HEK293 (cell line): ENCODE data around the gene G6PD.
A peak's percentile ranks its signal among the peaks of the same experiment; 100 is the strongest.

Experiments
- CTCF ChIA-PET: fragments of 350-600 bp; formaldehyde crosslinking; extraction: SDS; loops from one replicate; lab custom pipeline; 2021; ENCODE audit warnings: antibody characterized with exemption; lab: Yijun Ruan, JAX
- POLR2A ChIA-PET: fragments of 300-600 bp; formaldehyde crosslinking; extraction: SDS; loops from one replicate; lab custom pipeline; 2020; ENCODE audit warnings: antibody characterized with exemption, inconsistent platforms; lab: Yijun Ruan, JAX
- H3K27ac ChIP-seq: fragments of 200-500 bp; sonication (Bioruptor generic); 2 replicates; pipeline ENCODE4 v1.5.1; 2014; ENCODE audit warnings: low read depth, low read length, control low read depth, inconsistent platforms; ENCODE audit errors: extremely low read depth
- H3K36me3 ChIP-seq, 2 experiments: fragments of 200-500 bp in 1 of 2; sonication (Bioruptor generic) in 1 of 2; 1 replicate in 1 of 2; 2 replicates in 1 of 2; pipeline ENCODE4 v1.5.1; 2014 to 2017; ENCODE audit warnings: inconsistent platforms in 2 of 2, low read length in 2 of 2; ENCODE audit not compliant: control insufficient read depth in 2 of 2, insufficient read depth in 1 of 2
- H3K4me1 ChIP-seq: fragments of 200-500 bp; sonication (Bioruptor generic); 2 replicates; pipeline ENCODE4 v1.5.1; 2014; ENCODE audit warnings: mild to moderate bottlenecking, low read length, inconsistent platforms; ENCODE audit not compliant: control insufficient read depth, insufficient read depth
- H3K4me3 ChIP-seq: 2 replicates; pipeline ENCODE4 v1.5.1; 2011; ENCODE audit warnings: low read depth, mild to moderate bottlenecking, control low read depth, low read length, moderate library complexity
- H3K9me3 ChIP-seq: fragments of 200-500 bp; sonication (Bioruptor generic); 2 replicates; pipeline ENCODE4 v1.5.1; 2014; ENCODE audit warnings: low read depth, low read length, inconsistent platforms; ENCODE audit not compliant: control insufficient read depth, insufficient read depth
- BCL6B ChIP-seq: fragments of 450-650 bp; formaldehyde crosslinking; IDR thresholded peaks from 2 replicates; pipeline ENCODE4 v1.5.1; 2017; ENCODE audit warnings: missing biosample characterization, missing genetic modification characterization
- HOXA7 ChIP-seq: sonication (generic); formaldehyde crosslinking; IDR thresholded peaks from 2 replicates; pipeline ENCODE4 v1.8.1; 2022; ENCODE audit warnings: missing genetic modification reagents, borderline replicate concordance
- HOXD13 ChIP-seq: sonication (generic); formaldehyde crosslinking; IDR thresholded peaks from 2 replicates; pipeline ENCODE4 v1.8.0; 2022; ENCODE audit warnings: missing genetic modification reagents, borderline replicate concordance
- KLF9 ChIP-seq: fragments of 450-650 bp; formaldehyde crosslinking; IDR thresholded peaks from 2 replicates; pipeline ENCODE4 v1.5.1; 2016; ENCODE audit warnings: missing biosample characterization, missing genetic modification characterization, low read depth
- PATZ1 ChIP-seq: fragments of 450-650 bp; formaldehyde crosslinking; IDR thresholded peaks from 2 replicates; pipeline ENCODE4 v1.5.1; 2016; ENCODE audit warnings: missing biosample characterization, missing genetic modification characterization
- SALL2 ChIP-seq: fragments of 450-650 bp; formaldehyde crosslinking; IDR thresholded peaks from 2 replicates; pipeline ENCODE4 v1.5.0; 2017; ENCODE audit warnings: missing biosample characterization, mild to moderate bottlenecking, missing genetic modification characterization, borderline replicate concordance
- SCRT2 ChIP-seq: fragments of 450-650 bp; formaldehyde crosslinking; IDR thresholded peaks from 2 replicates; pipeline ENCODE4 v1.5.1; 2016; ENCODE audit warnings: missing biosample characterization, missing genetic modification characterization
- SETDB1 ChIP-seq: IDR thresholded peaks from one replicate; pipeline ENCODE4 v1.6.1; 2017; ENCODE audit warnings: mild to moderate bottlenecking, low read length, moderate library complexity, mixed read lengths; ENCODE audit not compliant: insufficient read length
- WT1 ChIP-seq: fragments of 450-650 bp; formaldehyde crosslinking; IDR thresholded peaks from 2 replicates; pipeline ENCODE4 v1.5.1; 2016; ENCODE audit warnings: missing biosample characterization, missing genetic modification characterization
- ZBTB20 ChIP-seq: fragments of 450-650 bp; formaldehyde crosslinking; IDR thresholded peaks from 2 replicates; pipeline ENCODE4 v1.5.1; 2016; ENCODE audit warnings: missing biosample characterization, missing genetic modification characterization
- ZBTB44 ChIP-seq: fragments of 450-650 bp; IDR thresholded peaks from 2 replicates; pipeline ENCODE4 v1.5.1; 2018; ENCODE audit warnings: missing biosample characterization, mild to moderate bottlenecking, missing genetic modification characterization
- ZFP41 ChIP-seq: fragments of 450-650 bp; formaldehyde crosslinking; IDR thresholded peaks from 2 replicates; pipeline ENCODE4 v1.5.1; 2016; ENCODE audit warnings: missing biosample characterization, missing genetic modification characterization, borderline replicate concordance
- ZFP69B ChIP-seq: fragments of 450-650 bp; formaldehyde crosslinking; IDR thresholded peaks from 2 replicates; pipeline ENCODE4 v1.5.1; 2016; ENCODE audit warnings: missing biosample characterization, missing genetic modification characterization
- ZIC2 ChIP-seq: fragments of 450-650 bp; formaldehyde crosslinking; IDR thresholded peaks from 2 replicates; pipeline ENCODE4 v1.5.1; 2016; ENCODE audit warnings: missing biosample characterization, missing genetic modification characterization
- ZNF112 ChIP-seq: fragments of 450-650 bp; formaldehyde crosslinking; IDR thresholded peaks from 2 replicates; pipeline ENCODE4 v1.5.0; 2017; ENCODE audit warnings: missing biosample characterization, missing genetic modification characterization
- ZNF121 ChIP-seq: fragments of 450-650 bp; formaldehyde crosslinking; IDR thresholded peaks from 2 replicates; pipeline ENCODE4 v1.5.1; 2016; ENCODE audit warnings: missing biosample characterization, missing genetic modification characterization
- ZNF140 ChIP-seq: fragments of 450-650 bp; formaldehyde crosslinking; IDR thresholded peaks from 2 replicates; pipeline ENCODE4 v1.5.1; 2016; ENCODE audit warnings: missing biosample characterization, missing genetic modification characterization
- ZNF157 ChIP-seq: fragments of 450-650 bp; formaldehyde crosslinking; IDR thresholded peaks from 2 replicates; pipeline ENCODE4 v1.5.1; 2016; ENCODE audit warnings: missing biosample characterization, missing genetic modification characterization
- ZNF174 ChIP-seq: fragments of 450-650 bp; formaldehyde crosslinking; IDR thresholded peaks from 2 replicates; pipeline ENCODE4 v1.5.0; 2017; ENCODE audit warnings: missing biosample characterization, mild to moderate bottlenecking, missing genetic modification characterization
- ZNF184 ChIP-seq: fragments of 450-650 bp; IDR thresholded peaks from 2 replicates; pipeline ENCODE4 v1.5.1; 2018; ENCODE audit warnings: missing biosample characterization, mild to moderate bottlenecking, missing genetic modification characterization
- ZNF354C ChIP-seq: fragments of 450-650 bp; formaldehyde crosslinking; IDR thresholded peaks from 2 replicates; pipeline ENCODE4 v1.5.1; 2016; ENCODE audit warnings: missing biosample characterization, missing genetic modification characterization, low read depth, borderline replicate concordance
- ZNF404 ChIP-seq: fragments of 450-650 bp; formaldehyde crosslinking; IDR thresholded peaks from 2 replicates; pipeline ENCODE4 v1.5.1; 2017; ENCODE audit warnings: missing biosample characterization, missing genetic modification characterization
- ZNF48 ChIP-seq: fragments of 450-650 bp; formaldehyde crosslinking; IDR thresholded peaks from 2 replicates; pipeline ENCODE4 v1.5.1; 2016; ENCODE audit warnings: missing biosample characterization, missing genetic modification characterization
- ZNF529 ChIP-seq: fragments of 450-650 bp; formaldehyde crosslinking; IDR thresholded peaks from 2 replicates; pipeline ENCODE4 v1.5.1; 2017; ENCODE audit warnings: missing genetic modification characterization, missing biosample characterization; ENCODE audit not compliant: insufficient replicate concordance
- ZNF560 ChIP-seq: fragments of 450-650 bp; formaldehyde crosslinking; IDR thresholded peaks from 2 replicates; pipeline ENCODE4 v1.5.1; 2017; ENCODE audit warnings: missing biosample characterization, missing genetic modification characterization, borderline replicate concordance
- ZNF629 ChIP-seq: fragments of 450-650 bp; formaldehyde crosslinking; IDR thresholded peaks from 2 replicates; pipeline ENCODE4 v1.5.1; 2017; ENCODE audit warnings: missing biosample characterization, missing genetic modification characterization
- ZNF843 ChIP-seq: fragments of 450-650 bp; formaldehyde crosslinking; IDR thresholded peaks from 2 replicates; pipeline ENCODE4 v1.5.1; 2016; ENCODE audit warnings: missing biosample characterization, missing genetic modification characterization

Gene G6PD

GRCh38 chrX:154495472-154495922, 51.1 kb downstream of the G6PD start (continued):
- no peak for TF ChIP-seq PATZ1 (tag by site-specific recombination)
- TF ChIP-seq ZNF112 (tag by site-specific recombination): no peak
- no peak for TF ChIP-seq SETDB1
- TF ChIP-seq SCRT2 (tag by site-specific recombination): no peak
- TF ChIP-seq ZNF843 (tag by site-specific recombination): no peak
- no peak for TF ChIP-seq ZNF560
- no peak for TF ChIP-seq ZNF157 (tag by site-specific recombination)

GRCh38 chrX:154494715-154495114, 51.9 kb downstream of the G6PD start:
- Histone ChIP-seq H3K27ac (no peak overlapping the region), H3K4me1 (no peaks in the 10 kb centered on the region; the same call in 1 of the 2 replicates), H3K36me3 (no peaks in the 10 kb centered on the region), H3K4me3 (no peak overlapping the region), H3K9me3 (no peaks in the 10 kb centered on the region; the same call in 1 of the 2 replicates)
- TF ChIP-seq ZNF404 (tag by site-specific recombination): no peak
- no peak for TF ChIP-seq KLF9 (tag by site-specific recombination)
- TF ChIP-seq ZNF529: no peak
- TF ChIP-seq ZNF121 (tag by site-specific recombination): peak; percentile 61; the same call in 1 of the 2 replicates
- ChIA-PET CTCF (interaction anchor here (0.6 kb wide), 1 partner anchor 763 kb away, joined by 4 read pairs; no protein-coding TSS in a partner anchor), POLR2A (no interaction called here)

- H3K9me3 ChIP-seq: no peaks in the 10 kb centered on the region; the same call in 1 of the 2 replicates
- peak within 1 kb of the TSS; percentile 56 for H3K4me3 ChIP-seq
- POLR2A ChIA-PET: interaction anchor here (0.6 to 3.1 kb wide), 26 partner anchors 8 to 696 kb away, joined by 3 to 35 read pairs (median 6); partner anchors contain the start of genes DNASE1L1, FAM3A, HCFC1 and IDH3G
- H3K4me1 ChIP-seq: no peaks in the 10 kb centered on the region; the same call in 1 of the 2 replicates
- CTCF ChIA-PET: interaction anchor here (0.6 to 2.5 kb wide), 5 partner anchors 12 to 54 kb away, joined by 3 to 8 read pairs (median 3); no protein-coding TSS in a partner anchor
- H3K27ac ChIP-seq: peak within 1 kb of the TSS; percentile 76
- peaks cover 0 to 15% of the 10 kb centered on the region in 2 experiments; a peak in 1 of 3 replicates for H3K36me3 ChIP-seq
- TF ChIP-seq HOXD13 (CRISPR knock-in tag) (no peak), ZFP41 (tag by site-specific recombination) (no peak), ZNF48 (tag by site-specific recombination) (no peak), SALL2 (tag by site-specific recombination) (no peak), ZNF174 (tag by site-specific recombination) (no peak), SETDB1 (no peak), ZBTB20 (tag by site-specific recombination) (peak; percentile 94), ZNF140 (tag by site-specific recombination) (no peak), ZBTB44 (tag by site-specific recombination) (0 out of 2 replicates have a peak, but pooled peaks have one; percentile 58), BCL6B (tag by site-specific recombination) (no peak), ZIC2 (tag by site-specific recombination) (peak; percentile 31; the same call in 1 of the 2 replicates), WT1 (tag by site-specific recombination) (no peak), HOXA7 (CRISPR knock-in tag) (no peak), ZFP69B (tag by site-specific recombination) (no peak), ZNF184 (tag by site-specific recombination) (0 out of 2 replicates have a peak, but pooled peaks have one; percentile 35), ZNF629 (tag by site-specific recombination) (peak; percentile 81), ZNF354C (tag by site-specific recombination) (no peak)
Observed at GRCh38 chrX:154490414-154491083, 56.1 kb downstream of the G6PD start, which contains the start of gene SLC10A3. Gene SLC10A3 (minus strand): TSS chrX:154490629. CDS start chrX:154488940, 1,689 bp downstream.
